Gastroesophageal sphincter (tissue), 4 donors: Measurements from ENCODE around the gene SOHLH1. TPM values are rescaled to one million over a fixed set of nuclear protein-coding genes. Genes with fewer than 3 reads are reported as not detected.

Source experiments
- ATAC-seq: fragments of 150-250 bp; one replicate; pipeline ENCODE4 v1.9.1; 2016; ENCODE audit warnings: mild to moderate bottlenecking, moderate library complexity
- H3K27ac ChIP-seq, 4 donors: fragments of 200-600 bp; sonication (generic) in 3 of 4; 1 replicate in 3 of 4; 2 replicates in 1 of 4; pipeline ENCODE4 v1.5.1; 2016 to 2019
- H3K27me3 ChIP-seq: fragments of 200-600 bp; sonication (generic); one replicate; pipeline ENCODE4 v1.5.1; 2019
- H3K36me3 ChIP-seq, 2 donors: fragments of 200-600 bp; sonication (generic); one replicate each; pipeline ENCODE4 v1.5.1; 2019; ENCODE audit warnings: control low read depth in 1 of 2
- H3K4me1 ChIP-seq, 3 donors: fragments of 200-600 bp; sonication (generic); 1 replicate in 2 of 3; 2 replicates in 1 of 3; pipeline ENCODE4 v1.5.1; 2016 to 2019; ENCODE audit warnings: control low read depth in 2 of 3
- H3K4me3 ChIP-seq, 2 donors: fragments of 200-600 bp; sonication (generic); one replicate each; pipeline ENCODE4 v1.5.1; 2019; ENCODE audit warnings: mild to moderate bottlenecking in 1 of 2, moderate library complexity in 1 of 2
- H3K9me3 ChIP-seq, 3 donors: fragments of 200-600 bp; sonication (generic); one replicate each; pipeline ENCODE4 v1.5.1; 2017 to 2019; ENCODE audit warnings: control low read depth in 2 of 3
- CTCF ChIP-seq, 4 experiments: fragments of 200-600 bp in 2 of 4; fragments of 450-650 bp in 2 of 4; sonication (generic) in 1 of 4; IDR thresholded peaks; one replicate each; pipeline ENCODE4 v1.5.1; 2017 to 2019; ENCODE audit warnings: antibody characterized with exemption in 4 of 4, mild to moderate bottlenecking in 2 of 4, moderate library complexity in 2 of 4
- EP300 ChIP-seq: sonication (generic); formaldehyde crosslinking; IDR thresholded peaks from one replicate; pipeline ENCODE4 v1.6.1; 2017; ENCODE audit warnings: antibody characterized with exemption, mild to moderate bottlenecking
- POLR2A ChIP-seq, 2 donors: fragments of 450-650 bp; IDR thresholded peaks; one replicate each; pipeline ENCODE4 v1.6.1; 2017; ENCODE audit warnings: antibody characterized with exemption in 2 of 2, mild to moderate bottlenecking in 2 of 2, moderate library complexity in 1 of 2
- POLR2AphosphoS5 ChIP-seq: sonication (generic); formaldehyde crosslinking; IDR thresholded peaks from one replicate; pipeline ENCODE4 v1.6.1; 2017; ENCODE audit warnings: antibody characterized with exemption
- WGBS, 2 donors: methylation state at CpG; one replicate each; pipeline ENCODE4 v1.1.5; 2018; ENCODE audit warnings: low coverage in 1 of 2; 5-methylcytosine and 5-hydroxymethylcytosine counted together
- total RNA-seq, 4 donors: library from RNA; depleted of rRNA; stranded (reverse); fragments of >200 nt; gene quantifications; one replicate each; pipeline ENCODE4 v1.1.0, GENCODE V29; 2016

The SOHLH1 gene
- total RNA-seq, 4 donors from 2014 or later: not detected

- H3K4me3 ChIP-seq: no peak overlapping the region
- no peaks in the 10 kb centered on the region for H3K4me1 ChIP-seq
- H3K27me3 ChIP-seq: peaks cover 93% of the 10 kb centered on the region
- ATAC-seq: no peak
- H3K36me3 ChIP-seq: no peaks in the 10 kb centered on the region
- no peak overlapping the region for H3K27ac ChIP-seq
- TF ChIP-seq EP300 (no peak), POLR2A (IDR thresholded peaks at IDR 0.05) (no peak), CTCF (IDR thresholded peaks at IDR 0.05) (no peak), POLR2AphosphoS5 (no peak)
- WGBS, 2 donors: no CpG with 5 or more reads among the region's 14 CpGs
- H3K9me3 ChIP-seq: no peaks in the 10 kb centered on the region
Measured at GRCh38 chr9:135743021-135743420, 43.7 kb upstream of the SOHLH1 start.

- no peaks in the 10 kb centered on the region for H3K4me1 ChIP-seq
- 43% methylated on average over 1 of the region's 24 CpGs; no CpG with 5 or more reads in 1 of the 2 donors for WGBS, 2 donors
- H3K36me3 ChIP-seq: no peaks in the 10 kb centered on the region
- no peaks in the 10 kb centered on the region for H3K9me3 ChIP-seq
- TF ChIP-seq POLR2A (IDR thresholded peaks at IDR 0.05) (no peak), CTCF (IDR thresholded peaks at IDR 0.05) (no peak), EP300 (no peak), POLR2AphosphoS5 (no peak)
- no peak overlapping the region for H3K4me3 ChIP-seq
- H3K27me3 ChIP-seq: peaks cover 93% of the 10 kb centered on the region
- no peak for ATAC-seq
- H3K27ac ChIP-seq: no peak overlapping the region
Measured at GRCh38 chr9:135741276-135742219, 42.3 kb upstream of the SOHLH1 start.

GRCh38 chr9:135739271-135740220, 40.3 kb upstream of the SOHLH1 start:
- peaks cover 94% of the 10 kb centered on the region for H3K27me3 ChIP-seq
- H3K9me3 ChIP-seq: no peaks in the 10 kb centered on the region
- no peaks in the 10 kb centered on the region for H3K36me3 ChIP-seq
- H3K4me3 ChIP-seq: no peak overlapping the region
- no peak for TF ChIP-seq POLR2AphosphoS5
- no peak for TF ChIP-seq POLR2A (IDR thresholded peaks at IDR 0.05)
- no peak for TF ChIP-seq EP300
- no peak for TF ChIP-seq CTCF (IDR thresholded peaks at IDR 0.05)
- 24 to 61% methylated on average over 5 of the region's 28 CpGs for WGBS, 2 donors
- ATAC-seq: no peak
- no peak overlapping the region for H3K27ac ChIP-seq
- H3K4me1 ChIP-seq: no peaks in the 10 kb centered on the region

GRCh38 chr9:135737840-135738521, 38.7 kb upstream of the SOHLH1 start:
- Histone ChIP-seq H3K36me3 (no peaks in the 10 kb centered on the region), H3K27ac (no peak overlapping the region), H3K4me1 (no peaks in the 10 kb centered on the region), H3K9me3 (no peaks in the 10 kb centered on the region), H3K27me3 (peaks cover 93% of the 10 kb centered on the region), H3K4me3 (no peak overlapping the region)
- WGBS, 2 donors: no CpG with 5 or more reads among the region's 16 CpGs
- no peak for TF ChIP-seq CTCF (IDR thresholded peaks at IDR 0.05)
- TF ChIP-seq POLR2A (IDR thresholded peaks at IDR 0.05): no peak
- no peak for TF ChIP-seq EP300
- no peak for TF ChIP-seq POLR2AphosphoS5
- no peak for ATAC-seq
